IPS DF 19.7 (cell line): ENCODE data around the gene SELL.
"Not testable (repeated sequence)": the region's sequence is repeated elsewhere in the genome, so short reads cannot be mapped to it uniquely, and the experiment has no call there.

Experiments used
- DNase-seq: peaks from one replicate; pipeline ENCODE4 v3.0.0-alpha.2; 2013; ENCODE audit warnings: low read depth, low spot score

The SELL gene

GRCh38 chr1:169704797-169705196, 6.6 kb downstream of the SELL start:
- DNase-seq = no peak

GRCh38 chr1:169701261-169702005, 10.0 kb downstream of the SELL start:
- DNase-seq = no peak

GRCh38 chr1:169699707-169700106, 11.7 kb downstream of the SELL start:
- no peak for DNase-seq

- DNase-seq = no peak
Measured at GRCh38 chr1:169698976-169699375, 12.4 kb downstream of the SELL start.

GRCh38 chr1:169697755-169698154, 13.7 kb downstream of the SELL start:
- no peak for DNase-seq

GRCh38 chr1:169696273-169697100, 14.9 kb downstream of the SELL start:
- no peak for DNase-seq

- no peak for DNase-seq
Measured at GRCh38 chr1:169694304-169695075, 16.9 kb downstream of the SELL start.

- no peak for DNase-seq
Measured at GRCh38 chr1:169692756-169693460, 18.5 kb downstream of the SELL start.

GRCh38 chr1:169690489-169690888, 20.9 kb downstream of the SELL start:
- no peak for DNase-seq

- no peak for DNase-seq
Measured at GRCh38 chr1:169689395-169689794, 22.0 kb downstream of the SELL start.

- not testable (repeated sequence) for DNase-seq
Measured at GRCh38 chr1:169688377-169688776, 23.0 kb downstream of the SELL start.

GRCh38 chr1:169683661-169684060, 27.8 kb downstream of the SELL start:
- no peak for DNase-seq

GRCh38 chr1:169683168-169683567, 28.3 kb downstream of the SELL start:
- not testable (repeated sequence) for DNase-seq

- no peak for DNase-seq
Measured at GRCh38 chr1:169682071-169682470, 29.3 kb downstream of the SELL start.

GRCh38 chr1:169681140-169681539, 30.3 kb downstream of the SELL start:
- no peak for DNase-seq

- DNase-seq = no peak
Measured at GRCh38 chr1:169680377-169681019, 30.9 kb downstream of the SELL start.

GRCh38 chr1:169679692-169680091, 31.7 kb downstream of the SELL start:
- no peak for DNase-seq

- DNase-seq = no peak
Measured at GRCh38 chr1:169676001-169676400, 35.4 kb downstream of the SELL start.

GRCh38 chr1:169670836-169671235, 40.6 kb downstream of the SELL start:
- no peak for DNase-seq

GRCh38 chr1:169670244-169670643, 41.2 kb downstream of the SELL start:
- DNase-seq = not testable (repeated sequence)
